ENCODE results near the gene NATD1. TPM values are rescaled to one million over a fixed set of nuclear protein-coding genes. Genes with fewer than 3 reads are reported as not detected.

Gene NATD1
- total and polyA plus RNA-seq, 2 experiments from 2014 or later: 2.1 to 8.1 TPM

GRCh38 chr17:21279198-21279535 is 26.0 kb upstream of the NATD1 start:
- Histone ChIP-seq H3K79me2 (replicated peaks; ENCODE audit: insufficient read depth) (no peaks in the 10 kb centered on the region), H3K36me3 (ENCODE audit: insufficient read depth) (no peaks in the 10 kb centered on the region), H3K4me1 (ENCODE audit: insufficient read depth) (peaks cover 10% of the 10 kb centered on the region), H3K9me2 (ENCODE audit: insufficient read depth) (no peaks in the 10 kb centered on the region), H2AFZ (no peak overlapping the region), H3K27me3 (ENCODE audit: insufficient read depth) (peaks cover 55% of the 10 kb centered on the region), H4K20me1 (replicated peaks; ENCODE audit: insufficient read depth) (no peaks in the 10 kb centered on the region), H3K4me2 (no peak overlapping the region), H3F3A (replicated peaks; ENCODE audit: low read depth) (0 out of 2 replicates have a peak, but pooled peaks cover 3% of the 10 kb centered on the region), H3K4me3 (no peak overlapping the region), H3K27ac (ENCODE audit: low read depth) (no peak overlapping the region)
- Mint-ChIP-seq H3K9me3 (peaks cover 3% of the 10 kb centered on the region; the same call in 1 of the 3 replicates), H3K27ac (no peak overlapping the region), H3K4me3 (no peak overlapping the region), H3K4me1 (peaks cover 10% of the 10 kb centered on the region), H3K36me3 (ENCODE audit: low read depth) (no peaks in the 10 kb centered on the region; the same call in 2 of the 3 replicates), H3K27me3 (ENCODE audit: insufficient read depth, low read depth, poor library complexity) (peaks cover 52% of the 10 kb centered on the region)
- TF ChIP-seq JUNB (IDR thresholded peaks at IDR 0.05; ENCODE audit: unreplicated experiment) (no peak), REST (IDR thresholded peaks at IDR 0.05; ENCODE audit: unreplicated experiment) (no peak), EZH2phosphoT487 (IDR thresholded peaks at IDR 0.05; ENCODE audit: unreplicated experiment) (no peak), POLR2AphosphoS5 (IDR thresholded peaks at IDR 0.05; ENCODE audit: low read depth) (no peak), ZNF114 (CRISPR knock-in tag; IDR thresholded peaks at IDR 0.05) (no peak), CREB1 (CRISPR knock-in tag; IDR thresholded peaks at IDR 0.05; ENCODE audit: low read depth) (no peak), NANOG (IDR thresholded peaks at IDR 0.05; ENCODE audit: borderline replicate concordance) (no peak), STAT1 (IDR thresholded peaks at IDR 0.05; ENCODE audit: unreplicated experiment) (no peak), CTCF (conservative IDR thresholded peaks at IDR 0.05; ENCODE audit: low read depth in 2 of 2) (no peak), ZNF331 (CRISPR knock-in tag; IDR thresholded peaks at IDR 0.05; ENCODE audit: low read depth) (no peak), EZH2 (IDR thresholded peaks at IDR 0.05; ENCODE audit: low read depth, unreplicated experiment) (no peak), ZNF462 (CRISPR knock-in tag; IDR thresholded peaks at IDR 0.05) (no peak), ETS1 (IDR thresholded peaks at IDR 0.05) (no peak)
- no peak for DNase-seq (ENCODE audit: low spot score)
- ATAC-seq: no peak

All from GM23338 (cell line).